Lower leg skin (tissue), 4 donors: ENCODE measurements around the gene C5orf24. TPM values are rescaled to one million over a fixed set of nuclear protein-coding genes. Genes with fewer than 3 reads are reported as not detected.
A peak's percentile ranks its signal among the peaks of the same experiment; 100 is the strongest.
"Not testable (repeated sequence)": the region's sequence is repeated elsewhere in the genome, so short reads cannot be mapped to it uniquely, and the experiment has no call there.

ENCODE experiments used
- DNase-seq, 2 donors: peaks; one replicate each; pipeline ENCODE4 v3.0.0-alpha.2; 2019; ENCODE audit warnings: low spot score in 2 of 2
- H3K4me3 ChIP-seq: fragments of 200-600 bp; sonication (generic); 2 replicates; pipeline ENCODE4 v1.5.1; 2017; ENCODE audit warnings: mild to moderate bottlenecking, low read depth; ENCODE audit not compliant: poor library complexity, severe bottlenecking
- CTCF ChIP-seq, 3 donors: fragments of 450-650 bp; IDR thresholded peaks; one replicate each; pipeline ENCODE4 v1.5.1; 2016; ENCODE audit warnings: antibody characterized with exemption in 3 of 3, mild to moderate bottlenecking in 3 of 3, moderate library complexity in 2 of 3
- POLR2A ChIP-seq, 2 donors: fragments of 450-650 bp; IDR thresholded peaks; one replicate each; pipeline ENCODE4 v1.6.1; 2016 to 2017; ENCODE audit warnings: antibody characterized with exemption in 2 of 2, mild to moderate bottlenecking in 1 of 2, moderate library complexity in 1 of 2
- WGBS, 2 donors: methylation state at CpG; one replicate each; pipeline ENCODE4 v1.1.5; 2018; 5-methylcytosine and 5-hydroxymethylcytosine counted together
- intact Hi-C: fragments of 100-400 bp; cut with DNase I; formaldehyde crosslinking; loops from one replicate; pipeline ENCODE4 v1.15.0; 2023; ENCODE audit warnings: low total_unique reads
- total RNA-seq, 4 donors: library from RNA; depleted of rRNA; stranded (reverse); fragments of >200 nt; gene quantifications; one replicate each; pipeline ENCODE4 v1.1.0, GENCODE V29; 2016

C5orf24 gene
- total RNA-seq, 4 donors from 2014 or later: 21.5 to 31.2 (median 25.9) TPM

DNA sequence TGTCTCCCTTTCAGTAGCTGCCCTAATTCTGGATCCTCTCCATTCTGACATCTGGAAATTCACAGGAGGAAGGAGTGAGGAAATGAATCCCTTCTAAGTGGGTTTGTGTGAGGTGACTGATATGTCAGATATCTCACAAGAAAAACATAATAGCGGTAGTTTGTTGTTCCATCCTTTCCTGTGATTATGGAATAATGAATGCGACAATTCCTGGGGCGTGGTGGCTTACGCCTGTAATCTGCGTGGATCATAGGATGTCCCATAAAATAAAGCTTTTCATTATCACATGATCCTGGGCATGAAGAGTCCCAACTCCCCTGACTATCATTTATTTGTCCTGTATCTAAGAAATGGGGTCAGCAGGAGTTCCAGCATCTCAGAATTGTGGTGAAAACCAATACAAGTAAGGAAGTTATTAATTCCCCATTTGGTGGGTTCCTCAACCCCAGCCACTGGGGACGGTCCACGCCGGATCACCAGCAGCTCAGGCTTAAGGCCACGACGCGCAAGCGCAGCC lies 375 bp upstream of the C5orf24 start:
- 5 to 9% methylated on average over 10 to 12 of the region's 12 CpGs for WGBS, 2 donors
- intact Hi-C loops: no loop called here
- no peak overlapping the region for H3K4me3 ChIP-seq
- no peak for DNase-seq
- no peak for TF ChIP-seq CTCF (IDR thresholded peaks at IDR 0.05)
- no peak for TF ChIP-seq POLR2A (IDR thresholded peaks at IDR 0.05)

DNA sequence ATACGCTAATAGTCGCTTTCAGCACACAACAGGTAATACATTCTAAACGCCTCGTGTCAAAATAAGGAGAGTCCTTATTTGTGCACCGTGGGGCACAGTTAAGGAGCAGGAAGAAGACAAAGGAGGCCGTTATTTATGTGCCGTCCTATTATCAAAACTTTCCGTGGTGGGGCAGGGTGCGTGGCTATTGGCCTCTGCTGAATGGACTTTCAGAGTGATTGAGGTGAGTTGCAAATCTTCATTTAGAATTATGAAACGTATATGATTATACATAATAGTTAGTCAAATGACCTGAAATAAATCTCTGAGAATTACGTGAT lies 833 bp downstream of the C5orf24 start:
- TF ChIP-seq CTCF (IDR thresholded peaks at IDR 0.05): no peak
- no peak for TF ChIP-seq POLR2A (IDR thresholded peaks at IDR 0.05)
- peak overlapping the region; percentile 80 for H3K4me3 ChIP-seq
- intact Hi-C loops: no loop called here
- 0 to 1% methylated on average over 11 of the region's 11 CpGs for WGBS, 2 donors
- DNase-seq: no peak

DNA sequence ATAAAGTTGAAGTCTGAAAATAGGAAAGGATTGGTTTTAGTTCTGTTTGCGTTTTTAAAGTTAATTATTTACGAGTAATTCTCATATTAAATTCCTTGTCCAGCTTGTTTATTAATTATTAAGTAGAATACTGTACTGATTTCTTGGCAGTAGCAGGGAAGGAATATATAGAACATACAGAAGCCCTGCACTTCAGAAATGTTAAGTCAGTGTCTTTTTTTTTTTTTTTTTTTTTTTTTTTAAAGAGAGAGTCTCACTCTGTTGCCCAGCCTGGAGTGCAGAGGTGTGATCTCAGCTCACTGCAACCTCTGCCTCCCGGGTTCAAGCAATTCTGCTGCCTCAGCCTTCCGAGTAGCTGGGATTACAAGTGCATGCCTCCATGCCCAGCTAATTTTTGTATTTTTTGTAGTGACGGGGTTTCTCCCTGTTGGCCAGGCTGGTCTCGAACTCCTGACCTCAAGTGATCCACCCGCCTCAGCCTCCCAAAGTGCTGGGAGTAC lies 3.7 kb downstream of the C5orf24 start:
- intact Hi-C loops: not testable (repeated sequence)
- 90 to 94% methylated on average over 7 of the region's 7 CpGs for WGBS, 2 donors

GRCh38 chr5:134851307-134851923 lies 5.6 kb downstream of the C5orf24 start:
- no peak for DNase-seq
- TF ChIP-seq CTCF (IDR thresholded peaks at IDR 0.05): no peak
- TF ChIP-seq POLR2A (IDR thresholded peaks at IDR 0.05): no peak
- intact Hi-C loops: no loop called here
- 48 to 56% methylated on average over 1 of the region's 1 CpG for WGBS, 2 donors
- H3K4me3 ChIP-seq: no peak overlapping the region

More for the DNA sequence above, 3.7 kb downstream of the C5orf24 start:
- DNase-seq, H3K4me3 ChIP-seq: not testable (repeated sequence)

- DNase-seq, intact Hi-C loops, H3K4me3 ChIP-seq: not testable (repeated sequence)
- WGBS, 2 donors: 91% methylated on average over 7 of the region's 7 CpGs
Measured at GRCh38 chr5:134856465-134856864, 10.7 kb downstream of the C5orf24 start.

DNA sequence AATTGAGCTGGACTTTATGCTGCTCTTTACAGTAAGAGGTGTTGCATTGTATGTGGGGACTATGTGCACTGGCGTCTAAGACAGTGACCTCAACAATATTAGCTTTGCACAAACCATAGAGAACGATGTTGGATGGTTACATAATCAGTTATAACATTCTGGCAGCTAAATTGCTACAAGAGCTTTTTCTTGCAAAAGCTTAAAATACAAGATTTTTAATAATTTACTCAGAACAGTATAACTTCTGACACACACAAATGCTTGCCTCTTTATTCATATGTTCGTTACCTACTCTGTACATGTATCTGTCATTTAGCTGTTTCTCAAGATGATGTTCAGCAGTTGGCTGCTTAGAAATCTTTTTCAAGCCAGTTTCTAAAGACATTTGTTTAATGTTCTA lies 11.6 kb downstream of the C5orf24 start:
- 69 to 79% methylated on average over 3 of the region's 3 CpGs for WGBS, 2 donors
- no peak overlapping the region for H3K4me3 ChIP-seq
- TF ChIP-seq CTCF (IDR thresholded peaks at IDR 0.05) (no peak), POLR2A (IDR thresholded peaks at IDR 0.05) (no peak)
- intact Hi-C loops: no loop called here
- DNase-seq: no peak

GRCh38 chr5:134864707-134865106 lies 18.9 kb downstream of the C5orf24 start:
- DNase-seq: no peak
- no peak overlapping the region for H3K4me3 ChIP-seq
- intact Hi-C loops: no loop called here
- TF ChIP-seq POLR2A (IDR thresholded peaks at IDR 0.05) (no peak), CTCF (IDR thresholded peaks at IDR 0.05) (no peak)
- WGBS, 2 donors: 85 to 92% methylated on average over 2 of the region's 2 CpGs
